NCI-H1105 (cell line): Measurements from ENCODE around the gene FAM13B.
"Not testable (repeated sequence)": the region's sequence is repeated elsewhere in the genome, so short reads cannot be mapped to it uniquely, and the experiment has no call there.

Experiments used
- DNase-seq: peaks from one replicate; lab custom pipeline; 2025; lab: John Stamatoyannopoulos, UW

Gene FAM13B

GRCh38 chr5:138033907-138034306, 1.0 kb upstream of the FAM13B start:
- no peak for DNase-seq

- peak; percentile 1 for DNase-seq
These were observed 518 bp upstream of the FAM13B start for GRCh38 chr5:138033386-138033808.

GRCh38 chr5:138032028-138032571, 779 bp downstream of the FAM13B start:
- no peak for DNase-seq

- DNase-seq: no peak
These were observed 2.9 kb downstream of the FAM13B start for GRCh38 chr5:138029944-138030343.

GRCh38 chr5:138029501-138029900, 3.4 kb downstream of the FAM13B start:
- no peak for DNase-seq

- no peak for DNase-seq
These were observed 3.9 kb downstream of the FAM13B start for GRCh38 chr5:138028971-138029365.

GRCh38 chr5:138028262-138028970, 4.5 kb downstream of the FAM13B start:
- DNase-seq: not testable (repeated sequence)

- not testable (repeated sequence) for DNase-seq
These were observed 6.1 kb downstream of the FAM13B start for GRCh38 chr5:138026793-138027192.

GRCh38 chr5:138025285-138025684, 7.6 kb downstream of the FAM13B start:
- no peak for DNase-seq

- no peak for DNase-seq
These were observed 8.8 kb downstream of the FAM13B start for GRCh38 chr5:138024117-138024516.

- DNase-seq: no peak
These were observed 10.0 kb downstream of the FAM13B start for GRCh38 chr5:138022912-138023311.

GRCh38 chr5:138021771-138022170, 11.1 kb downstream of the FAM13B start:
- DNase-seq: no peak

- DNase-seq: no peak
These were observed 14.0 kb downstream of the FAM13B start for GRCh38 chr5:138018849-138019248.

GRCh38 chr5:138015916-138016315, 17.0 kb downstream of the FAM13B start:
- no peak for DNase-seq

GRCh38 chr5:138011991-138012390, 20.9 kb downstream of the FAM13B start:
- no peak for DNase-seq

GRCh38 chr5:138000102-138000723, 32.7 kb downstream of the FAM13B start:
- no peak for DNase-seq

GRCh38 chr5:137997726-137998213, 35.1 kb downstream of the FAM13B start:
- no peak for DNase-seq

GRCh38 chr5:137995749-137996128, 37.1 kb downstream of the FAM13B start:
- DNase-seq: no peak

GRCh38 chr5:137995077-137995748, 37.7 kb downstream of the FAM13B start:
- DNase-seq: no peak

GRCh38 chr5:137994556-137994955, 38.3 kb downstream of the FAM13B start:
- no peak for DNase-seq

GRCh38 chr5:137989419-137989818, 43.5 kb downstream of the FAM13B start:
- DNase-seq: no peak

- no peak for DNase-seq
These were observed 57.7 kb downstream of the FAM13B start for GRCh38 chr5:137975208-137975607.

GRCh38 chr5:137970384-137970783, 62.5 kb downstream of the FAM13B start:
- not testable (repeated sequence) for DNase-seq
